HG03097 (cell line): ENCODE results near the gene ANGPTL8.

ENCODE experiments used
- ATAC-seq: cut with Tn5 transposase; IDR thresholded peaks from one replicate; pipeline ENCODE4 v1.9.1; 2021; ENCODE audit not compliant: unreplicated experiment, low FRiP score

ANGPTL8 gene

DNA sequence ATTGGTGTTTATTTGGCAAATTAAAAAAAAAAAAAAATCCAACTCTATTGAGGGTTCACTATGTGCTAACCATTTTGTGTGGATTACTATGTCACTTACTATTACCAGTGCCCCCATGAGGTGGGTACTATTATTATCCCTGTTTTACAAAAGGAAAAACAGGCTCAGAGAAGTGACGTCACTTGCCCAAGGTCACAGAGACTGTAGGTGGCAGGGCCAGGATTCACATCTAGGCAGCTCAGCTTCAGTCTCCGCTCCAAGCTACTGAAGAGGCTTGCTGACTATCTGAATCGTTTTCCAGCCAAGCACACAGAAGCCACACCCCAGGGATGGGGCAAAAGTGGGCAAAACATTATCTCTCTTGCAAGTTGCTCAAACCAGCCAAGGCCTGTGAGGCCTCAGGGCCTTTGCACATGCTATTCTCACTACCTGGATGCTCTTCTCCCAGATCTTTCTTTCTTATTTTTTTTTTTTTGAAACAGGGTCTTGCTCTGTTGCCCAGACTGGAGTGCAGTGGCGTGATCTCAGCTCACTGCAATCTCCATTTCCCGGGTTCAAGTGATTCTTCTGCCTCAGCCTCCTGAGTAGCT is 4.8 kb upstream of the ANGPTL8 start:
- no peak for ATAC-seq

DNA sequence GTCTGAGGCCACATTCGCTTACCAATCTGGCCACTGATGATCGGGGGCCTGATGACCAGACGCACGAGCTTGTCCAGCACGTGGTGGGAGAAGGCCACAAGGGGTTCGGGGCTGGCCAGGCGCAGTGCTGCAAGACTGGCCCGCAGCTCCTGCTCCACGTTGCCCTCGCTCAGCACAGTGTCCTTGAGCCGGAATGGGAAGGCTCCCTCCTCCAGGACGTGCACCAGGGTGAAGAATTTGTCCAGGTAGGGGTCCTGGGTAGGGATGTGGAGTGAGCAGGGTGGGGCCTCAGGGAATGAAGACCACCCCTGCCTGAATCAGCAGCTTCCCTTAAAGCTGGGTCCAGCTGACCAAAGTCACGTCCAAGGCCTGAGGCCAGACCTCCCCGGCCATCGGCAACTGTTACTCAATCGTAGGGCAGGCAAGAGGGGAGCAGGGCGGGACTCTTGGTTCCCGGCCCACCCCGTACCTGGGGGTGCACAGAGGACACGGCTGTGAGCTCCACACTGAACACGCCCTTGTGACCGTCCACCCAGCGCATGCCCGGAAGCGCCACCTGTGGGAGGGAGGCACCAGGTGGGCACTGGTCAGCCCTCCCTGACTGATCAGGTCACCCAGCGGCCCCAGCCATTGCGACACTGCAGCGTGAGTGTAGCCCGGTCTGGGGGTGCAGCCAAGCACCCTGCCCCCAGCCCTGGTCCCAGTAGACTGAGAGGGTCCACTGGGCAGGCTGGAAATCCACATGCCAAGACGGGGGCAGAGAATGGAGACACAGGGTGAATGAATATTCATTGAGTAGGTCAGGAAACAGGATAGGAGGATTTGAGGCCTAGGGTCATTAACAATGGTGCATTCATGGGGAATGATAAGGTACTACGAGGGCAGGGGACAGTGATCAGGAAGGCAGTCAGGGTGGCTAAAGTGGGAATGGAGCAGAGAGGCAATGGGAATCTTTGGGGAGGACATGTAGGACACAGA is 2.8 kb upstream of the ANGPTL8 start:
- ATAC-seq = no peak

DNA sequence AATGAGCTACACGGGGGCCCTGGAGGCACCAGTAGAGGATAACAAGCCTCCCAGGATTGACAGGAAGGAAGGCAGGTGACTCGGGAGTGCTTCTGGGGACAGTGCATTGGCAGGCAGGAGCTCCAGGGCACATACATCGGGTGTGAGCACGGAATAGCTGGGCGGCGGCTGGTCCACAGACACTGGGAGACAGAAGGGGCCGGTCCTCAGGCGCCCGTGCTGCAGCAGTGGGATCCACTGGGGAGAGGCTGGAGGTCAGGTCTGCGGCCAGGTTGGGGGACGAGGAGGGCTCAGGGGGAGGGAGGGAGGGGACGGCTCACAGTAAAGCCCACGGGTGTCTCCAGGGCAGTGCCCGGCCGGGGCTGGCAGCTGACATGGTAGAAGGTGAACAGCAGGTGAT is 2.1 kb upstream of the ANGPTL8 start:
- ATAC-seq = no peak

DNA sequence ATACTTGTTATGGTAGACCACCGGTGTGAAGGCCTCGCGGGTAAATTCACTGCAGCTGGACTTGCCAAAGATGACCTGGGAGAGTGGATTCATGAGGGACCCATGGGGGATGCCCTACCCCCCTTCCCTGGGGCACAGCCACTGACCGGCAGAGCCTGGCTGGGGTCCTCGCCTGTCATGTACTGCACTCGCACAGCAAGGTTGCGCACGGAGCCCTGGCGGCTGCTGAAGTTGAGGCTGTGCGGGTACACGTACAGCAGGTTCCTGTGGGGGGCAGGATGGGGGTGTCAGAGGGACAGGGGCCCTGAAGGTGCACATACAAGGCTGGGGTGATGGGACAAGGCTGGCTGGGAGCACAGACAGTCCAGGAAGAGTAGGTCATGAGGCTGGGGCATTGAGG is 1.4 kb upstream of the ANGPTL8 start:
- ATAC-seq = no peak

DNA sequence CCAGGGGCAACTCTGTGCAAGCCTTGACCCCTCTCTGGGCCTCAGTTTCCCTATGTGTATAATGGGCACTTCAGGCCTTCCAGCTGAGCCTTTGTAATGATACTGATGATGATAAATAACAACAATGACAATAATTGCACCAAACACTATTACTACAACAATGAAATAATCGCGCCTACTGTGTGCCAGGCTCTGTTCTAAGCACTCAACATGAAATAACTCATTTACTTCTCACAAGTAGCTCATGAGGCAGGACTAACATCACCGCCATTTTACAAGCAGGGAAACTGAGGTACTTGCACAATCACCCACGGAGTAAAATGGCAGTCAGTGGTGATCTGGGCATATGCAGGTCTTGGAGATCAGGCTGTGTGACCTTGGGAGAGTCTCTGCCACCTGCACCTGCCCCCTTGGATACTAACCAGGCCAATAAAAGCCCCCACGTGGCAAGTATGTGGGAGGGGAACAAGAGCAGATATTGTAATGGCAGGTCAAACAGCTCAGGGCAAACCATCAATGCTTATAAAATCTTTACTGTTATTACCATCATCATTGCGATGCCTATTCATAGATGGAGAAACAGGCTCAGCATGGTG is 540 bp upstream of the ANGPTL8 start:
- no peak for ATAC-seq

DNA sequence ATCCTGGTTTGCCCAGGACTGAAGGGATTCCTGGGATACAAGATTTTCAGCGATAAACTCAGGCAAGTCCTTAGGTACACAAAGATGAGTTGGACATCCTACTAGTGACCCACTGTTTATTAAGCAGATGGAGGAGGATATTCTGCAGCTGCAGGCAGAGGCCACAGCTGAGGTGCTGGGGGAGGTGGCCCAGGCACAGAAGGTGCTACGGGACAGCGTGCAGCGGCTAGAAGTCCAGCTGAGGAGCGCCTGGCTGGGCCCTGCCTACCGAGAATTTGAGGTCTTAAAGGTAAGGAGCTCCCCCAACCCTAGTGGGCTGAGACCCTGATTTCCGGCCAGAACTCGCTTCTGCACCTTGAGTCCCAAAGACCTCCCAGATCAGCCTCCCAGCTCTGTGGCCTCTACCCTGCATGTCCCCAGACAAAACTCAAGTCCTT is 607 bp downstream of the ANGPTL8 start:
- no peak for ATAC-seq

DNA sequence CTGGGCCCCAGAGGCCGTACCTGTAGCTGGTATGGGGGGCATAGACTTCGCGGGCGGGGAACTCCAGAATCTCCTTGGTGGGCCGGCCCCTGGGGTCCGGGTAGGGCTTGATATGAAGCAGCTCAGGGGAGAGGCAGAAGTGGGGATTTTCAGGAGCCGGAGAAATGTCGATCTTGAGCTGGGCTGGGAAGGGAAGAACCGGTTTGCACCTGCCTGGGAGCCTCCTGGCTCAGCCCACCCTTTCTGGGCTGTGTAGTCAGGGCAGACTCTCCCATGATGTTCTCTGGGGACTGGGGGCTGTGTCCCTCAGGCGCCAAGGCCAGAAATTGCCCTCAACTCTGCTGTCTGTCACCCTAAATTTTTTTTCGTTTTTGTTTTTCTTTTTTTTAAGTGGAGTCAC is 2.6 kb downstream of the ANGPTL8 start:
- ATAC-seq = no peak

DNA sequence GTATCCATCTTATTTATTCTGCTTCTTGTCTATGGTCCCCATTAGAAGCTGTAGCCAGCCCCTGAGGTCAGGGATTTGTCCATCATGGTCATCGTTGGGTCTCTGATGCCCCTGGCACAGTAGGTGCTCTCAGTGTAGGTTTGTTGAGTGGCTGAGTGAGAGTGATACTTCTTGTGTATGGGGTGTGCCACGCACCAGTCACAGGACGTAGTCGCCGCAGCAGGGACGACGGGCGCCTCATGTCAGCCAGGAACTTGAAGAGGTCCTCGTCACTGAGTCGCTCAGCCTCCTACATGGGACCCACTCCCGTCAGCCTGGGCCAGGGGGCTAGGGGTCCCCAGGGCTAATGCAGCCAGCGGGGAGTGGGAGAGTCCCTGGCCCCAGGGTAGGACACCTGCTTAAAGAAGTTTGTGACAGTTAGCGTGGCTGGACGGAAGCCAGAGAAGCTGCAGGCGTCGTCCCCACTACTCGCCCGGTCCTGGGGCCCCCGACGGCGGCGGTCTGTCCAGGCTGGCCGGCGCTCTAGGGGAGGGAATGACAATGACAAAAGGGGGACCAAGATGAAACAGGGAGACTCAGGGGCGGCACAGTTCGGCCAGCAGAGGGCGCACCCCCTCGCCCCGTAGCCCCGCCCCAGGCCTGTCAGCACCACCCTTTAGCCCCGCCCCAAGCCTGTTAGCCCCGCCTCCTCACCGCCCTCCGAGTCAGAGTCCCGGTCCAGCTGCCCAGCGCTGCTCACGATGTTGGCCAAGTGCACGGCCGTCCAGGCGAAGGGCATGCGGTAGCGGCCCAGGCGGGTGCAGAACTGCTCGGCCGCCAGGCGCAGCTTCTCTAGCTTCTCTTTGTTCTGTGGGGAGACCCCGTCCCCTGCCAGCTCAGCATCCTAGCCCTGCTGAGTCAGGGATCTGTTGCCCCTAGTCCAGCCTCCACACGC is 3.7 kb downstream of the ANGPTL8 start:
- no peak for ATAC-seq

DNA sequence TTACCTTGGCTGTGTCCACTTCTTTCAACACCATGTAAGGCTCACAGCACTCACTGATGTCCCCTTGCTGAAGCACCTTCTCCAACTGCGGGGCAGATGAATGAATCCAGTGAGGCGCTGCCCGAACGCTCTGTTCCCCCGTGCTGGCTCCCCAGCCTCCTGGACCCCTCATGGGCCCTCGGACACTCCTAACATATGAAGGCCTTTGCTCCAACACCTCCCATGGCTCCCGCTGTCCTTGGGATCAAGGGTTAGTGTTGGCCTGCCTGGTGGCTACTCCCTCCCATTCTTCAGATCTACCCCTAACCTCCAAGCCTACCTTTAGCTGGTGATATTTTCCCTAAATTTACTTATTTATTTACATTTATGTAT is 4.4 kb downstream of the ANGPTL8 start:
- ATAC-seq = no peak

DNA sequence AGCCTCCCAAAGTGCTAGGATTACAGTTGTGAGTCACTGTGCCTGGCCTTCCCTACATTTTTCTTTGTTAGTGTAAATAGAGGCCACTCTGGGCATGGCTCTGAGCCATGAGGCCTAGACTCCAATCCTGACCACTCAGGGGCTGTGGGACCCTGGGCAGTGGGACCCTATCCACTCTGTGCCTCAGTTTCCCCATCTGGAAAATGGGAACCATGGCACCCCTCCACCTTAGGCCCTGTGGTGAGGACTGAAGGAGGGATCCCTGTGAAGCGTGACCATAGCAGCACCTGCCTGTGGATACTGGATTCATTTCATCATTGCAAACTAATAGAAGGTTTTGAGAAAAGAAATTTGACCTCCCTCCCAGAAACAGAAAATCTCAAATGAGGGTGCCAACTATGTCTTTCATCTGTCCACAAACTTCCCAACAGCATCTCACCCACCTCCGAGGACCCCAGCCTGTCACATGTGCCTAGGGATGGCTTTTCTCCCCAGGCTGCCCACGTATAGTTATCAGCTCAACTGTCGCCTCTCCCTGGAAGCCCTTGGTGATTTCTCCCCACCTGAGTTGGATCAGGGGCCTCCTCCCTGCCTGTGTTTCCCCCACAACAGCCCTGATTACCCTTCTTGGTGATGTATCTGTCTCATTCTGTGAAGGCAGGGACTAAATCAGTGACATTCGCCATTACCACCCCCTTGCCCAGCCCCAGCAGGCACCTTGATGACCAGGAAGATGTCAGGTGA is 5.6 kb downstream of the ANGPTL8 start:
- no peak for ATAC-seq

DNA sequence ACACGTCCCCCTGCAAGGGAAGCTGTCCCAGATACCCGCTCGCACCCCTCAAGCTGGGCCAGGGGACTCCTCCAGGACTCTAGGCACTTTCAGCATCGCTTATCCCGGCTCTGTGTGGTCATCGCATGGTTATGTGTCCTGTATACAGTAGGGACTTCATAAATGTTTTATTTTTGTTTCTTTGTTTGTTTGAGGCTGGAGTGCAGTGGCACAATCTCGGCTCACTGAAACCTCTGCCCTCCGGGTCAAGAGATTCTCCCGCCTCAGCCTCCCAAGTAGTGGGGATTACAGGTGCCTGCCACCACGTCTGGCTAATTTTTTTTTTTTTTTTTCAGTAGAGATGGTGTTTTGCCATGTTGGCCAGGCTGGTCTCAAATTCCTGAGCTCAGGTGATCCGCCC is 7.5 kb downstream of the ANGPTL8 start:
- ATAC-seq = no peak

DNA sequence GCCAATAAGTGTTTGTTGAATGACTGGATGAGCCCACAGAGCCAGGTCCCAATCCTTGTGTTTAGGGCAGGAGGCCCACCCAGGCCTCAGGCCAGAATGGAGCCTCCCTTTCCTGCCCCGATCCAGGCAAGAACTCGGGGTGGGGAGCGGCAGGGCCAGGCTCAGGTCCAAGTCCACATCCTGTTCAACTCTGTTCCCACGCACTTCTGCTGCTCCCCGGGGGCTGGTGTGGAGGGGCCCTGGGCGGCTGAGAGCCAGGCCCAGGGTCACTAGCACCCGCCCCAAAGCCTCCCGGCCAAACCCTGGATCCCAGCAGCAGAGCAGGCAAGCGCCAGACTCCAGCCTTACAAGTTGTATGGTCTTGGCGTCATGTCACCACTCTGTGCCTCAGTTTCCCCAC is 8.0 kb downstream of the ANGPTL8 start:
- no peak for ATAC-seq

DNA sequence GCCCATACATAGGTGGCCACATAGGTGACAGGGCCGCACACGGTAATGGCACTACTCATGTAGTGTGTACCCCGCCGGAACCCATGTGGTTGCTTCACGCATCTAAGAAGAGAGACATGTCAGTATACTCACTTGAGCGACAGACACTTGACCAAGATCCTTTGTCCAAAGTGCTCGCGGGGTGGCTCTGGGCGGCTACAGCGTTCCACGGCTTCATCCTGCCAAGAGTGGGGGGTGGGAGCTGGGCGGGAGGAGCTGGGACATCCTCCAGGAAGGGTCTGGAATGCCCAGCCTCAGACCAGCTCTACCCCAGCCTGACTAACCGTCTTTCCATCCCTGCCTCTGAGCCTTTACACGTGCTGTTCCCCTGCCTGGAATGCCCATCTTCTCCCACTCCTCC is 8.5 kb downstream of the ANGPTL8 start:
- ATAC-seq = no peak

DNA sequence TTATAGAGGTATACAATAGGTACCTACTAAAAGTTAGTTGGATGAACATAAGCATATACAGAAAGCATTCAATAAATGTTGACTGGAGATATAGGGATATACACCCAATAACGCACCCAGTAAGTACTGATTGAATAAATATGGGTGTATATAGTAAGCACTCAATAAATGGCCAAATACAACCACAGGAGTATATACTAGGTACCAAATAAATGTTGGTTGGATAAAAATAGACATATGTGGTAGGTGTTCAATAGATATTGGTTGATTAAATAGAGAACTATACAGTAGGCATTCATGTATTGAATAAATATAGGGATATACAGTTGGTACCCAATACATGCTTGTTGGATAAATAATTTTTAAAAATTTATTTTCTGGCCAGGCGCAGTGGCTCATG is 9.4 kb downstream of the ANGPTL8 start:
- ATAC-seq = no peak

DNA sequence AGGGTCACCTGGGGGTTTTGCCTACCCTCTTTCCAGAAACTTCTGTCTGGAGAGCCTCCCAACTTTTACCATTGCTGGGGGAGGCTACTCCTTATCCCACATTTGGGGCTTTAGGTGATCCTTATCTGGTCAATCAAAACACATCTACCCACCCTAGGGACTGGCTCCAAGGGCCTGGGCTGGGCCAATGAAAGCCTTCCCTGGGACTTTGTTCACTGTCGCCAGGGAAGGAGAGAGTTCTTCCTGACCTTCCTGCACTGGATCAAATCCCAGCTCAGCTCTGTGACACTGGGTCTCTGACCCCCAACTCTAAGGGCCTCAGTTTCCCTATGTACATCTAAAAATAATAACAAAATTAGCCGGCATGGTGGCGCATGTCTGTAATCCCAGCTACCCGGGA is 11.8 kb downstream of the ANGPTL8 start:
- ATAC-seq = no peak

DNA sequence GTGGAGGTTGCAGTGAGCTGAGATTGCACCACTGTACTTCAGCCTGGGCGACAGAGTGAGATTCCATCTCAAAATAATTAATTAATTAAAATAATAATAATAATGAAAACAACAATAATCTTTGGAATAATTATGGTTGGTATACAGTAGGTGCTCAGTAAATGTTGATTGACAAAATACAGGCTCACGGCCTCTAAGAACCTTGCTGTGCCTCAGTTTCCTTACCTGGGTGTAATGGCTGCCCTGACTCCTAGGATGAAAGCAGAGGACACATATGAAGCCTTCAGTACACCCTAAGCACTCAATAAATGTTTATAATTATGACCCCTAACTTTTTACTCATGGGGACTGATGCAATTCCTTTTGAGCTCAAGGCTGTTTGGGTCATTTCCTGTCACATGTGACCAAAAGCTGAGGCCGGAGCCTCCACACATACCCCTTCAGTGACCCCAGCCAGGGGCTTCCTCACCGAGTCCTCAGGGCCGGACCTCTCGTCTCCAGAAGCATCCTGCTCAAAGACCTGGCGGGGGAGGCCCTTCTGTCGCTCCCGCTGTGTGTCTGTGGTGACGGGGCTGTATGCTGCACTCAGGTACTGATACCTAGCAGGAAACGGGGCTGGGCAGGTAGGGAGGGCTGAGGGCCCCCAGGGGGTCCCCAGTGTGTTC is 12.4 kb downstream of the ANGPTL8 start:
- no peak for ATAC-seq

DNA sequence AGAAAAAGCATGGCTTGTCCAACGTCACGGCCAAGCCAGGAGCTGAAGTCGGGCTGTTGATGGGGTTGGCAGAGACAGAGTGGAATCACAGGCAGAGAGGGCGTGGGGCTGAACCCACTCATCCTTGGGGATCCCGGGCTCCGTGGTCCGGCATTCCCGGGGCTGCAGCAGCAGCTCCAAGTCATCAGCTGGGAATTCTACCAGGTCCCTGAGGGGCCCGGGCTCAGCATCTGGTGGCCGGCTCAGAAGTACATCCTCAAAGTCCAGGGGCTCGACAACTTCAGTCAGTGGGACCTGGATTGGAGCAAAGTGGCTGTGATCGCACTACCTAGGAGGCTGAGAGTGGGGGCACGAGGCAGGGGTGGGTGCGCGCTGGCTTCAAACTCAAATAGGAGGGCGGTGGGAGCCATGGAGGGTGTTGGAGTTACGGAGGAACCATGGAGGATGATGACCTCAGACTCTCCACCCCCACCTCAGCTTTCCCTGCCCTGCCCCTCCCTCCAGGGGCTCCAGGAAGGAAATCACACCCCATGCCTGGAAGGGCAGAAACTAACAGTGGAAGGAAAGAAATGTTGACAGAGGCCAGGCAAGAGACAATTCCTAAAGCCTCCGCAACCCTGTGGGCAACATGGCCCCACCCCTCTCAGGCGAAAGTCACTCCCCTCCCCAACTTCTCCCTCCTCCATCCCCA is 13.4 kb downstream of the ANGPTL8 start:
- no peak for ATAC-seq

DNA sequence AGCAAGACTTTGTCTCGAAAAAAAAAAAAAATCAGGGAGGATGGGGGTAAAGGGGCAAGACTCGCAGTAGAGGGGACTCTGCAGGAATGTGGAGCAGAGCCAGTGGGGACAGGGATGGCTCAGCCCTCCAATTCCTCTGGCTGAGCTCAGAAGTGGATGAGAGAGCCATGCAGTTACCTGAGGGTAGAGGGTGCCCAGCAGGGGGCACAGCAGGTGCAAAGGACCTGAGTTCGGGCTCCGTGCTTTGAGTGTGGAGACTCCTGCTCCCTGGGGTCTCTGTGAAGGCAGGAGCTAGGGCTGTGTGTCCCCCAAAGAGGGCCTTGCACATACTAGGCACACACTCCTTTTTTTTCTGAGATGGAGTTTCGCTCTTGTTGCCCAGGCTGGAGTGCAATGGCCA is 15.2 kb downstream of the ANGPTL8 start:
- ATAC-seq = no peak

DNA sequence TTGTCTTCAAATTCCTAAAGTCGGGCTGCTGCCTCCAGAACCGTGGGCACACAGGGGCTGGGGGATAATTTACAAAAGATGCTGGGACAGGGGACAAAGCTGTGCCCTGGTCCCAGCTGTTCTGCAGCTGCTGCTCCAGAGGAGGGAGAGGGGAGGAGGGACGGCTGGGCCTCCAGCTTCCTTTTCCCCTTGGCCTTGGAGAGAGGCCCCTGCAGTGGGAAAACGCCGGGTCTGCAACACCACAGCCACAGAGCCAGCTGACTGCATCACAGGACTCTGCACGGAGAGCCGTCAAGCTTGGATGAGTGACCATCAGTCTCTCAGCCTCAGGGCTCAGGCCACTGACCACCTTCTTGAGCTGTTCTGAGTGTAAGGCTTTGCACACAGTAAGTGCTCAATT is 16.8 kb downstream of the ANGPTL8 start:
- no peak for ATAC-seq
